Type B pancreatic cell (in vitro differentiated cells): Measurements from ENCODE around the gene KHDC4. TPM values are rescaled to one million over a fixed set of nuclear protein-coding genes. Genes with fewer than 3 reads are reported as not detected.

ENCODE experiments used
- microRNA-seq: library from miRNA; unstranded; fragments of <30 nt; microRNA quantifications from one replicate; pipeline ENCODE4, GENCODE V29; 2020
- total RNA-seq: library from RNA; stranded (reverse); gene quantifications from 2 replicates; pipeline ENCODE4 v1.2.1, GENCODE V29; 2021; ENCODE audit warnings: low replicate concordance

KHDC4 gene
- total RNA-seq, 1 donor from 2014 or later: 57.8 TPM

Small RNA genes lying within 50 kb of the gene (microRNA-seq; reads per million reads assigned to microRNA genes)
- gene MIR6738: not detected

Other genes starting within 250 kb of the KHDC4 start
- gene YY1AP1, start 245.6 kb downstream of the KHDC4 start, total RNA-seq: 44.5 and 50.8 TPM in 2 replicates
- 95.9 and 109 TPM in 2 replicates for gene DAP3, start 245.3 kb downstream of the KHDC4 start, total RNA-seq
- 48.0 and 59.3 TPM in 2 replicates for gene GON4L, start 77.2 kb downstream of the KHDC4 start, total RNA-seq
- gene SYT11, start 74.8 kb downstream of the KHDC4 start, total RNA-seq: 0.74 and 2.3 TPM in 2 replicates
- gene RIT1, start 23.1 kb downstream of the KHDC4 start, total RNA-seq: 35.3 and 45.4 TPM in 2 replicates
- not detected in 2 replicates for gene RXFP4, start 7.2 kb upstream of the KHDC4 start, total RNA-seq
- 46.4 and 80.6 TPM in 2 replicates for gene ARHGEF2, start 44.1 kb upstream of the KHDC4 start, total RNA-seq
- 223 and 248 TPM in 2 replicates for gene SSR2, start 86.5 kb upstream of the KHDC4 start, total RNA-seq
- gene UBQLN4, start 119.4 kb upstream of the KHDC4 start, total RNA-seq: 40.3 and 54.5 TPM in 2 replicates
- gene LAMTOR2, start 120.4 kb upstream of the KHDC4 start, total RNA-seq: 55.6 and 60.9 TPM in 2 replicates
- gene RAB25, start 126.7 kb upstream of the KHDC4 start, total RNA-seq: 97.9 and 294 TPM in 2 replicates
- gene MEX3A, start 148.1 kb upstream of the KHDC4 start, total RNA-seq: 31.0 and 61.9 TPM in 2 replicates
- gene LMNA, start 180.3 kb upstream of the KHDC4 start, total RNA-seq: 141 and 400 TPM in 2 replicates
- gene SEMA4A, start 219.2 kb upstream of the KHDC4 start, total RNA-seq: 7.1 and 12.9 TPM in 2 replicates